KMS-11 (cell line): ENCODE results near the gene PRKG1.

Experiments
- H2AFZ ChIP-seq: fragments of 200-600 bp; sonication (generic); 2 replicates; pipeline ENCODE4 v1.6.1; 2016; ENCODE audit warnings: antibody characterized with exemption, mixed run types, low read depth
- H3K27ac ChIP-seq: fragments of 200-600 bp; sonication (generic); 2 replicates; pipeline ENCODE4 v1.6.1; 2016; ENCODE audit warnings: mild to moderate bottlenecking, mixed run types
- H3K27me3 ChIP-seq: fragments of 200-600 bp; sonication (generic); 2 replicates; pipeline ENCODE4 v1.6.1; 2017; ENCODE audit warnings: mild to moderate bottlenecking, low read depth, mixed run types, moderate library complexity; ENCODE audit not compliant: insufficient read depth
- H3K36me3 ChIP-seq: fragments of 200-600 bp; sonication (generic); 2 replicates; pipeline ENCODE4 v1.6.1; 2017; ENCODE audit warnings: mild to moderate bottlenecking, mixed run types; ENCODE audit not compliant: insufficient read depth
- H3K4me1 ChIP-seq: fragments of 200-600 bp; sonication (generic); 2 replicates; pipeline ENCODE4 v1.6.1; 2016; ENCODE audit warnings: mild to moderate bottlenecking, low read depth, mixed run types; ENCODE audit not compliant: poor library complexity, severe bottlenecking
- H3K4me2 ChIP-seq: fragments of 200-600 bp; sonication (generic); 2 replicates; pipeline ENCODE4 v1.7.0; 2016; ENCODE audit warnings: mild to moderate bottlenecking, mixed run types
- H3K4me3 ChIP-seq: fragments of 200-600 bp; sonication (generic); IDR thresholded peaks from 2 replicates; pipeline ENCODE4 v1.6.1; 2017; ENCODE audit warnings: low read depth, low read length, mixed read lengths; ENCODE audit not compliant: insufficient read depth
- H3K79me2 ChIP-seq: fragments of 200-600 bp; sonication (generic); 2 replicates; pipeline ENCODE4 v1.6.1; 2016; ENCODE audit warnings: low read depth, mixed run types; ENCODE audit not compliant: insufficient read depth
- H3K9ac ChIP-seq: fragments of 200-600 bp; sonication (generic); 2 replicates; pipeline ENCODE4 v1.6.1; 2016; ENCODE audit warnings: mild to moderate bottlenecking, mixed run types
- H4K20me1 ChIP-seq: fragments of 200-600 bp; sonication (generic); 2 replicates; pipeline ENCODE4 v1.6.1; 2016; ENCODE audit warnings: mild to moderate bottlenecking, mixed run types; ENCODE audit not compliant: insufficient read depth
- CTCF ChIP-seq: fragments of 200-600 bp; sonication (generic); conservative IDR thresholded peaks from 2 replicates; pipeline ENCODE4 v1.6.1; 2017; ENCODE audit warnings: low read depth, mild to moderate bottlenecking, antibody characterized with exemption, low read length, moderate library complexity, mixed read lengths

The PRKG1 gene

GRCh38 chr10:51092402-51092801 lies 18.1 kb downstream of the PRKG1 start:
- Histone ChIP-seq H3K4me3 (no peak overlapping the region), H3K4me2 (no peak overlapping the region), H3K36me3 (no peaks in the 10 kb centered on the region), H3K27me3 (no peaks in the 10 kb centered on the region), H3K27ac (no peak overlapping the region), H2AFZ (no peak overlapping the region), H4K20me1 (no peaks in the 10 kb centered on the region), H3K79me2 (no peaks in the 10 kb centered on the region), H3K4me1 (no peaks in the 10 kb centered on the region), H3K9ac (no peak overlapping the region)
- no peak for TF ChIP-seq CTCF

- Histone ChIP-seq H3K4me2 (no peak overlapping the region), H3K27ac (no peak overlapping the region), H3K9ac (no peak overlapping the region), H2AFZ (no peak overlapping the region), H3K27me3 (no peaks in the 10 kb centered on the region), H3K4me3 (no peak overlapping the region), H3K4me1 (no peaks in the 10 kb centered on the region), H3K36me3 (no peaks in the 10 kb centered on the region), H3K79me2 (no peaks in the 10 kb centered on the region), H4K20me1 (no peaks in the 10 kb centered on the region)
- no peak for TF ChIP-seq CTCF
Measured at GRCh38 chr10:51095444-51095843, 21.2 kb downstream of the PRKG1 start.

- H3K4me1 ChIP-seq: no peaks in the 10 kb centered on the region
- no peak overlapping the region for H3K9ac ChIP-seq
- H2AFZ ChIP-seq: no peak overlapping the region
- no peak overlapping the region for H3K4me2 ChIP-seq
- no peaks in the 10 kb centered on the region for H3K79me2 ChIP-seq
- no peaks in the 10 kb centered on the region for H3K27me3 ChIP-seq
- H3K36me3 ChIP-seq: no peaks in the 10 kb centered on the region
- H3K27ac ChIP-seq: no peak overlapping the region
- H3K4me3 ChIP-seq: no peak overlapping the region
- no peaks in the 10 kb centered on the region for H4K20me1 ChIP-seq
- no peak for TF ChIP-seq CTCF
Measured at GRCh38 chr10:51097546-51097945, 23.3 kb downstream of the PRKG1 start.

GRCh38 chr10:51100221-51100620 lies 25.9 kb downstream of the PRKG1 start:
- Histone ChIP-seq H3K27ac (no peak overlapping the region), H3K36me3 (no peaks in the 10 kb centered on the region), H3K27me3 (no peaks in the 10 kb centered on the region), H3K79me2 (no peaks in the 10 kb centered on the region), H4K20me1 (no peaks in the 10 kb centered on the region), H3K4me2 (no peak overlapping the region), H3K9ac (no peak overlapping the region), H3K4me3 (no peak overlapping the region), H2AFZ (no peak overlapping the region), H3K4me1 (no peaks in the 10 kb centered on the region)
- no peak for TF ChIP-seq CTCF
